Thoracic aorta (tissue), 2 donors: Measurements from ENCODE around the gene XYLT2. TPM values are rescaled to one million over a fixed set of nuclear protein-coding genes. Genes with fewer than 3 reads are reported as not detected.

Source experiments
- ATAC-seq: fragments of 150-250 bp; one replicate; pipeline ENCODE4 v1.8.0; 2017; ENCODE audit warnings: low read depth; ENCODE audit not compliant: insufficient number of reproducible peaks, low FRiP score
- DNase-seq: peaks from one replicate; pipeline ENCODE4 v3.0.0-alpha.2; 2020; ENCODE audit warnings: low spot score
- H3K27ac ChIP-seq, 2 donors: fragments of 200-600 bp; sonication (generic); 1 replicate in 1 of 2; 2 replicates in 1 of 2; pipeline ENCODE4 v1.5.1; 2016; ENCODE audit warnings: mild to moderate bottlenecking in 2 of 2, moderate library complexity in 2 of 2
- H3K27me3 ChIP-seq: fragments of 200-600 bp; sonication (generic); replicated peaks from 2 replicates; pipeline ENCODE4 v1.6.0; 2016; ENCODE audit warnings: mild to moderate bottlenecking; ENCODE audit not compliant: insufficient read depth
- H3K36me3 ChIP-seq: fragments of 200-600 bp; sonication (generic); one replicate; pipeline ENCODE4 v1.5.1; 2016
- H3K4me1 ChIP-seq, 2 donors: fragments of 200-600 bp; sonication (generic); 1 replicate in 1 of 2; 2 replicates in 1 of 2; pipeline versions ENCODE4 v1.5.1 to v1.6.0; 2016; ENCODE audit warnings: low read depth in 2 of 2, mild to moderate bottlenecking in 1 of 2; ENCODE audit not compliant: control insufficient read depth in 1 of 2
- H3K4me3 ChIP-seq: fragments of 200-600 bp; sonication (generic); 2 replicates; pipeline ENCODE4 v1.5.1; 2016; ENCODE audit warnings: mild to moderate bottlenecking
- H3K9me3 ChIP-seq: fragments of 200-600 bp; sonication (generic); 2 replicates; pipeline ENCODE4 v1.5.1; 2016
- total RNA-seq, 2 donors: library from RNA; depleted of rRNA; stranded (reverse); fragments of >200 nt; gene quantifications; one replicate each; pipeline versions ENCODE4 v1.1.0 to v1.2.3, GENCODE V29; 2016
- TF ChIP-seq, protein P1 (sequence below): fragments of 200-600 bp; sonication (generic); IDR thresholded peaks from one replicate; pipeline ENCODE4 v1.5.1; 2019; ENCODE audit warnings: antibody characterized with exemption

Gene XYLT2
- total RNA-seq, 2 donors from 2014 or later = 17.6 to 26.4 TPM

- Histone ChIP-seq H3K27ac (no peak overlapping the region), H3K4me3 (no peak overlapping the region), H3K4me1 (no peaks in the 10 kb centered on the region), H3K27me3 (no peaks in the 10 kb centered on the region), H3K36me3 (no peaks in the 10 kb centered on the region), H3K9me3 (no peaks in the 10 kb centered on the region)
- TF ChIP-seq, protein P1, sequence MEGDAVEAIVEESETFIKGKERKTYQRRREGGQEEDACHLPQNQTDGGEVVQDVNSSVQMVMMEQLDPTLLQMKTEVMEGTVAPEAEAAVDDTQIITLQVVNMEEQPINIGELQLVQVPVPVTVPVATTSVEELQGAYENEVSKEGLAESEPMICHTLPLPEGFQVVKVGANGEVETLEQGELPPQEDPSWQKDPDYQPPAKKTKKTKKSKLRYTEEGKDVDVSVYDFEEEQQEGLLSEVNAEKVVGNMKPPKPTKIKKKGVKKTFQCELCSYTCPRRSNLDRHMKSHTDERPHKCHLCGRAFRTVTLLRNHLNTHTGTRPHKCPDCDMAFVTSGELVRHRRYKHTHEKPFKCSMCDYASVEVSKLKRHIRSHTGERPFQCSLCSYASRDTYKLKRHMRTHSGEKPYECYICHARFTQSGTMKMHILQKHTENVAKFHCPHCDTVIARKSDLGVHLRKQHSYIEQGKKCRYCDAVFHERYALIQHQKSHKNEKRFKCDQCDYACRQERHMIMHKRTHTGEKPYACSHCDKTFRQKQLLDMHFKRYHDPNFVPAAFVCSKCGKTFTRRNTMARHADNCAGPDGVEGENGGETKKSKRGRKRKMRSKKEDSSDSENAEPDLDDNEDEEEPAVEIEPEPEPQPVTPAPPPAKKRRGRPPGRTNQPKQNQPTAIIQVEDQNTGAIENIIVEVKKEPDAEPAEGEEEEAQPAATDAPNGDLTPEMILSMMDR = no peak
- ATAC-seq (no peak), DNase-seq (no peak)
Observed at GRCh38 chr17:50406578-50406977, 60.7 kb downstream of the XYLT2 start.

DNA sequence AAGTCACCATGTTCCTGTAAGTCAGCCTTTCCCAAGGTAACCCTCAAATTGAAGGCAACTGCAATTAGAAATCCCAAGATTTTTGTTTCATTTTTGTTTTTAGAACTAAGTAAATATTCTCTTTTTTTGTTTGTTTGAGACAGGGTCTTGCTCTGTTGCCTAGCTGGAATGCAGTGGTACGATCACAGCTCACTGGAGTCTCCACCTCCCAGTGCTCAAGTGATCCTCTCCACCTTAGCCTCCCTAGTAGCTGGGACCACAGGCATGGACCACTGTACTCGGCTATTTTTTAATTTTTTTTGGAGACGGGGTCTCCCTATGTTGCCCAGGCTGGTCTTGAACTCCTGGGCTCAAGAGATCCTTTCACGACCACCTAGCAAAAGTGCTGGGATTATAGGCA is 62.0 kb downstream of the XYLT2 start:
- DNase-seq (no peak), ATAC-seq (no peak)
- no peak overlapping the region for H3K27ac ChIP-seq
- H3K36me3 ChIP-seq = no peaks in the 10 kb centered on the region
- H3K4me1 ChIP-seq = no peaks in the 10 kb centered on the region
- no peak overlapping the region for H3K4me3 ChIP-seq
- TF ChIP-seq, protein P1 = no peak
- no peaks in the 10 kb centered on the region for H3K27me3 ChIP-seq
- no peaks in the 10 kb centered on the region for H3K9me3 ChIP-seq

Other genes starting within 250 kb of the XYLT2 start
- gene SAMD14, start 216.0 kb upstream of the XYLT2 start, total RNA-seq = 10 to 100 TPM in 1 of 2 donors, 1 to 10 TPM in 1; 9.7 to 11.5 TPM
- 10 to 100 TPM; 53.3 to 67.1 TPM for gene PPP1R9B, start 195.4 kb upstream of the XYLT2 start, total RNA-seq
- 100 to 1,000 TPM in 1 of 2 donors, 10 to 100 TPM in 1; 95.5 to 158 TPM for gene SGCA, start 180.1 kb upstream of the XYLT2 start, total RNA-seq
- gene COL1A1, start 144.5 kb upstream of the XYLT2 start, total RNA-seq = 100 to 1,000 TPM; 261 to 270 TPM
- 1 to 10 TPM in 1 of 2 donors, under 1 TPM in 1; 0.28 to 1.4 TPM for gene TMEM92, start 71.7 kb upstream of the XYLT2 start, total RNA-seq
- 10 to 100 TPM; 17.1 to 42.9 TPM for gene MRPL27, start 27.1 kb downstream of the XYLT2 start, total RNA-seq
- 1 to 10 TPM in 1 of 2 donors, not detected in 1; 3.9 TPM for gene EME1, start 27.1 kb downstream of the XYLT2 start, total RNA-seq
- gene LRRC59, start 51.4 kb downstream of the XYLT2 start, total RNA-seq = 10 to 100 TPM; 55.6 to 96.4 TPM
- gene ACSF2, start 80.1 kb downstream of the XYLT2 start, total RNA-seq = 10 to 100 TPM; 11.1 to 41.6 TPM
- gene CHAD, start 122.8 kb downstream of the XYLT2 start, total RNA-seq = not detected
- 10 to 100 TPM; 21.4 to 35.3 TPM for gene RSAD1, start 132.7 kb downstream of the XYLT2 start, total RNA-seq
- under 1 TPM; 0.56 to 0.68 TPM for gene MYCBPAP, start 162.3 kb downstream of the XYLT2 start, total RNA-seq
- gene EPN3, start 186.6 kb downstream of the XYLT2 start, total RNA-seq = 1 to 10 TPM in 1 of 2 donors, not detected in 1; 1.4 TPM
- 100 to 1,000 TPM in 1 of 2 donors, 10 to 100 TPM in 1; 82.8 to 118 TPM for gene SPATA20, start 201.0 kb downstream of the XYLT2 start, total RNA-seq
- 1 to 10 TPM in 1 of 2 donors, under 1 TPM in 1; 0.27 to 2.3 TPM for gene CACNA1G, start 214.6 kb downstream of the XYLT2 start, total RNA-seq